HepG2 (cell line): ENCODE results near the gene PSMB3. TPM values are rescaled to one million over a fixed set of nuclear protein-coding genes. Genes with fewer than 3 reads are reported as not detected.

Source experiments
- ARID5B ChIP-seq: IDR thresholded peaks from 2 replicates; pipeline ENCODE4 v1.4.0; 2020; ENCODE audit warnings: mild to moderate bottlenecking, missing genetic modification reagents
- ATF2 ChIP-seq: sonication (generic); formaldehyde crosslinking; IDR thresholded peaks from 2 replicates; pipeline ENCODE4 v1.4.0; 2020; ENCODE audit warnings: missing genetic modification reagents
- DBP ChIP-seq: sonication (generic); formaldehyde crosslinking; IDR thresholded peaks from 2 replicates; pipeline ENCODE4 v1.4.0; 2020; ENCODE audit warnings: missing genetic modification reagents; ENCODE audit errors: not compliant biosample characterization
- HIC2 ChIP-seq: sonication (generic); formaldehyde crosslinking; IDR thresholded peaks from 2 replicates; pipeline ENCODE4 v1.9.0; 2022; ENCODE audit warnings: low read depth, missing genetic modification reagents
- HOXA3 ChIP-seq: sonication (generic); formaldehyde crosslinking; IDR thresholded peaks from 2 replicates; pipeline ENCODE4 v1.5.0; 2020; ENCODE audit warnings: missing genetic modification reagents
- ISL2 ChIP-seq: sonication (generic); formaldehyde crosslinking; IDR thresholded peaks from 2 replicates; pipeline ENCODE4 v1.5.0; 2020; ENCODE audit warnings: missing genetic modification reagents
- NFAT5 ChIP-seq: sonication (generic); formaldehyde crosslinking; IDR thresholded peaks from 2 replicates; pipeline ENCODE4 v1.4.0; 2020; ENCODE audit warnings: missing genetic modification reagents
- RBAK ChIP-seq: sonication (generic); formaldehyde crosslinking; IDR thresholded peaks from 2 replicates; pipeline ENCODE4 v1.5.1; 2020; ENCODE audit warnings: mild to moderate bottlenecking, missing genetic modification reagents
- SKI ChIP-seq: fragments of 450-650 bp; IDR thresholded peaks from one replicate; pipeline ENCODE4 v1.6.1; 2018; ENCODE audit warnings: mild to moderate bottlenecking; ENCODE audit not compliant: partially characterized antibody
- TEAD3 ChIP-seq: optimal IDR thresholded peaks from 2 replicates; pipeline ENCODE3; 2016; ENCODE audit warnings: borderline replicate concordance
- ZKSCAN5 ChIP-seq: sonication (generic); formaldehyde crosslinking; IDR thresholded peaks from 2 replicates; pipeline ENCODE4 v1.5.1; 2020; ENCODE audit warnings: mild to moderate bottlenecking, missing genetic modification reagents
- ZNF136 ChIP-seq: sonication (generic); formaldehyde crosslinking; IDR thresholded peaks from 2 replicates; pipeline ENCODE4 v1.8.1; 2022; ENCODE audit warnings: low read depth, mild to moderate bottlenecking, moderate library complexity, missing genetic modification reagents
- ZNF354B ChIP-seq: sonication (generic); formaldehyde crosslinking; IDR thresholded peaks from 2 replicates; pipeline ENCODE4 v1.8.0; 2022; ENCODE audit warnings: mild to moderate bottlenecking, missing genetic modification reagents
- ZNF510 ChIP-seq: sonication (generic); formaldehyde crosslinking; IDR thresholded peaks from 2 replicates; pipeline ENCODE4 v1.4.0; 2020; ENCODE audit warnings: low read depth, mild to moderate bottlenecking, missing genetic modification reagents
- ZNF572 ChIP-seq: sonication (generic); formaldehyde crosslinking; IDR thresholded peaks from 2 replicates; pipeline ENCODE4 v1.5.1; 2020; ENCODE audit warnings: mild to moderate bottlenecking, missing genetic modification reagents
- polyA plus RNA-seq, 8 experiments: library from polyadenylated mRNA; depleted of rRNA in 3 of 8; stranded (reverse) in 7 of 8; unstranded in 1 of 8; fragments of >200 nt; fragmentation: Illumina TruSeq in 4 of 8; extraction: Trizol in 4 of 8; gene quantifications; 2 replicates each; pipeline versions ENCODE4 v1.2.1 to v1.2.3, GENCODE V29; 2011 to 2016; ENCODE audit warnings: low read depth in 4 of 8, missing spikeins in 1 of 8, mixed read lengths in 1 of 8; ENCODE audit not compliant: insufficient read depth in 1 of 8
- total RNA-seq, 5 experiments: library from RNA; depleted of rRNA; stranded (reverse); fragments of >200 nt; fragmentation: Illumina TruSeq; extraction: Trizol; gene quantifications; 2 replicates each; pipeline ENCODE4 v1.2.3, GENCODE V29; 2016; ENCODE audit warnings: low read depth in 1 of 5

The PSMB3 gene
- total and polyA plus RNA-seq, 2 of the 13 experiments (the other 11 are each of a cell fraction or from before 2014, with no cell fraction given) = 366 to 517 TPM

GRCh38 chr17:38750312-38751121 is 2.0 kb upstream of the PSMB3 start (continued):
- TF ChIP-seq ISL2 (CRISPR knock-in tag) (no peak), HIC2 (no peak), ZNF136 (CRISPR knock-in tag) (no peak), ATF2 (no peak), ZKSCAN5 (CRISPR knock-in tag) (no peak), ZNF510 (0 out of 2 replicates have a peak, but pooled peaks have one; percentile 1), ARID5B (CRISPR knock-in tag) (no peak), ZNF572 (CRISPR knock-in tag) (no peak), ZNF354B (CRISPR knock-in tag) (no peak), RBAK (CRISPR knock-in tag) (no peak), HOXA3 (CRISPR knock-in tag) (no peak), TEAD3 (peak; percentile 60), DBP (CRISPR knock-in tag) (no peak), SKI (no peak), NFAT5 (no peak)
